ENCODE results near the gene PAQR8.

Gene PAQR8

GRCh38 chr6:52361945-52362442, at the start of gene PAQR8:
PAQR8 (plus strand) TSS chr6:52362151; CDS start chr6:52403214, 41,063 bp downstream.
- peak; percentile 87 for DNase-seq (ENCODE audit: low spot score)

- peak; percentile 55 for DNase-seq (ENCODE audit: low spot score)
These were observed 49.5 kb upstream of the PAQR8 start for GRCh38 chr6:52312461-52312860.

- DNase-seq (ENCODE audit: low spot score): no peak
These were observed 47.2 kb upstream of the PAQR8 start for GRCh38 chr6:52314752-52315151.

- DNase-seq (ENCODE audit: low spot score): no peak
These were observed 44.7 kb upstream of the PAQR8 start for GRCh38 chr6:52317211-52317610.

- no peak for DNase-seq (ENCODE audit: low spot score)
These were observed 43.9 kb upstream of the PAQR8 start for GRCh38 chr6:52317841-52318581.

- DNase-seq (ENCODE audit: low spot score): no peak
These were observed 37.8 kb upstream of the PAQR8 start for GRCh38 chr6:52324189-52324588.

GRCh38 chr6:52325695-52326471, 36.1 kb upstream of the PAQR8 start:
- DNase-seq (ENCODE audit: low spot score): no peak

GRCh38 chr6:52326540-52327364, 35.2 kb upstream of the PAQR8 start:
- no peak for DNase-seq (ENCODE audit: low spot score)

- no peak for DNase-seq (ENCODE audit: low spot score)
These were observed 33.7 kb upstream of the PAQR8 start for GRCh38 chr6:52328303-52328662.

- DNase-seq (ENCODE audit: low spot score): no peak
These were observed 33.2 kb upstream of the PAQR8 start for GRCh38 chr6:52328729-52329128.

GRCh38 chr6:52330470-52330869, 31.5 kb upstream of the PAQR8 start:
- DNase-seq (ENCODE audit: low spot score): no peak

- DNase-seq (ENCODE audit: low spot score): no peak
These were observed 30.0 kb upstream of the PAQR8 start for GRCh38 chr6:52331793-52332457.

- DNase-seq (ENCODE audit: low spot score): no peak
These were observed 28.1 kb upstream of the PAQR8 start for GRCh38 chr6:52333840-52334200.

- no peak for DNase-seq (ENCODE audit: low spot score)
These were observed 26.4 kb upstream of the PAQR8 start for GRCh38 chr6:52335576-52335975.

GRCh38 chr6:52336919-52337561, 24.9 kb upstream of the PAQR8 start:
- no peak for DNase-seq (ENCODE audit: low spot score)

- DNase-seq (ENCODE audit: low spot score): no peak
These were observed 24.2 kb upstream of the PAQR8 start for GRCh38 chr6:52337633-52338290.

- no peak for DNase-seq (ENCODE audit: low spot score)
These were observed 21.4 kb upstream of the PAQR8 start for GRCh38 chr6:52340603-52340880.

- DNase-seq (ENCODE audit: low spot score): no peak
These were observed 20.2 kb upstream of the PAQR8 start for GRCh38 chr6:52341561-52342260.

- no peak for DNase-seq (ENCODE audit: low spot score)
These were observed 16.6 kb upstream of the PAQR8 start for GRCh38 chr6:52345311-52345710.

- no peak for DNase-seq (ENCODE audit: low spot score)
These were observed 15.4 kb upstream of the PAQR8 start for GRCh38 chr6:52346503-52346902.

- DNase-seq (ENCODE audit: low spot score): no peak
These were observed 14.1 kb upstream of the PAQR8 start for GRCh38 chr6:52347818-52348217.

Data from globus pallidus (tissue), 1 donor.